NCI-H345 treated with DMSO at 0.1 percent for 48 hours (cell line): ENCODE measurements around the gene COL27A1.

ENCODE experiments used
- DNase-seq: peaks from one replicate; lab custom pipeline; 2025; ENCODE audit not compliant: unreplicated experiment; lab: John Stamatoyannopoulos, UW

COL27A1 gene

DNA sequence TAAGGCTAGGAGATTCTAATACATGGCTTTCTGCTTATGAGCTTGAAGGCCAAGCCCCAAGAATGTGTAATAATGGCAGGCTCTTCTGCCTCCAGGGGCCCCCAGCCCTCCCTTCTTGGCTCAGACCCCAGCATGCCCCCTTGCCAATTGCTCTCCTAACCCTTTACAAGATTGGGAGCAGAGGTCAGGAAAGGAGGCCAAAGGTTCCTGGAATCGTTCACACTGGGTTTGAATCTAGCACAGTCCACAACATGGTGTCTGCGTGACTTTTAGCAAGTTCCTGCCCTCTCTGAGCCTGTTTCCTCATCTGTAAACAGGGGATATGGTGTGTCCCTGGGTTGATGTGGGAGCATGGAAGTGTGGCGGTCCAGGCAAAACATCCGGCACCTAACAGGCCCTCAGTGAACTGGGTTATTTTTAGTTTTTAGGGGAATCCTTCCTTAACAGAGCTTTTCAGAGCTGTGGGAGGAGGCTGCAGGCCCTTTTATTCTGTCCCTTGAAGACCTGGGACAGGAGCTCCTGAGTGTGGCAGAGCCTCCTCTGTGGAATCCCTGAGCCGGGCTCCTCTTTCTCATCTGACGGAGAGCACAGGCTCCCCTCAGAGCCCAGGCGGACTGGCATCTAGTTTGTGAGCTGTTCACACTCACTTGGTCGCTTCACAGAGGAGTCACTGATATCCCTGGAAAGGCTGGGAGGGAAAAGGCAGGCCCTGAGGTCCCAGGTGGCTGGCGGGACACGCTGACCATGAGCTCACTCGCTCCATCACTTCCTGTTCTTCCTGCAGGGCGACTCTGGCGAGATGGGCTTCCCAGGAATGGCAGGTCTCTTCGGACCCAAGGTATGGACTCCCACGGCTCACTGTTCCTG lies 144.2 kb downstream of the COL27A1 start:
- DNase-seq, result no peak

DNA sequence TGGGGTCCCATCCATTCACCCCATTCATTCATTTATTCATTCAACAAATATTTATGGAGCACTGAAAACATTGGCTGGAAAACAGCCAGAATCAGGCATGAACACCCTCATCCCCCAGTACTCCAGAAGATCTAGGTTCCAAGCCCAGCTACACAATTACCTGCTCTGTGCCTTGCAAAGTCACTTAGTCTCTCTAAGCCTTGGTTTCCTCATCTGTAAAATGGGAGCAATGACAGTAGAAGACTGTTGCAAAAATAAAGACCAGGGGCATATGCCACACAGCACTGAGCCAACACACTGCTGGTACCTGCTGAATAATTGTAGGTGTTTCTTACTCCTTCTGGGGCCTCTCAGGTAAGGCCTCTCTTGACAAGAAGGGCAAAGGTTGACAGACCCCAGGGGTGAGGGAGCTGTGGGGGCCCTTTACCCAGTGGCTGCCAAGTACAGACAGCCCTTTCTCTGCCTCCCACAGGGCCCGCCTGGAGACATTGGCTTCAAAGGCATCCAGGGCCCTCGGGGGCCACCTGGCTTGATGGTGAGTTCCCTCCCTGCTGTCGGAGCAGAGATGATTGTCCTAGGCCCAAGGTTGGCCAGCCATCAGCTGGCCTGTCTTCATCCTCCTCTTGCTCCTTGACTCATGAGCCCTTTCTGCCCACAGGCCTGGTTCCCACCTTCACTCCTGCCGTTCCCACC lies 145.0 kb downstream of the COL27A1 start:
- DNase-seq, result no peak

DNA sequence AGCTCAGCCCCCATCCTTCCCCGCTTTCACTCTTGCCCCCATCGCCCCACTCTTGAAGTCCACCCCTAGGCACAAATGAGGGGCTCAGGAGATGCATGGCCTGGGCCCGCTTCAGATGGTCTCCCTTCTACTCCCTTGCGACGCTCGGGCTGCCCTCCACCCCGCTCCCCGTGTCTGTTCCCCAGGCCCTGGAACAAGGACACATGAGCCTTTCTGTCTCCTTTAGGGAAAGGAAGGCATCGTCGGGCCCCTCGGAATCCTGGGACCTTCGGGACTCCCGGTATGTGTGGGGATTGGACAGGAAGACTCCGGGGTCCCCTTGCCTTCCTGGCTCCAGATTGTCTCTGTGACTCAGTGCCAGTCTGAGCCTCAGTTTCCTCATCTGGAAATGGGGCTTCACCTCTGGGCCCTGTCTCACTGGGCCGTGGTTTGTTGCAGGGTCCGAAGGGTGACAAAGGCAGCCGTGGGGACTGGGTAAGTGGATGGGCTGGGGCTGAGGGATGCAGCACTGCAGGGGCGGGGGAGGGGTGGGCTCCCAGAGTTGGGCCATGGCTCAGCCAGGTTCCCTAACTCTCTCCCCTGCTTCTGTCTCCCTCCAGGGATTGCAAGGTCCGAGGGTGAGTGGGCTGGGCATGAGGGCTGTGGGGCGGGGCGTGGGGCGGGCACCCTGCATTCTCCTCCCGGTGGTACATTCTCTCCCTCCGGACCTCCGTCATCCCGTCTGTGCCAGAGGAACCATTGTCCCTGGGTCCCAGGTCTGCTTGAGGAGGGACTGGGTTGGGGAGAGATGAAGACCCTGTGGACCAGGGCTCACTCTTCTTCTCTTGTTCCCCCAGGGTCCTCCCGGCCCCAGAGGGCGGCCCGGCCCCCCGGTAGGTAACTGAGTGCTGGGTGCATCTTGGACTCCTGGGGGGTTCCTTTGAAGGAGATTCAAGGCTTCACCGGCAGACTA lies 145.8 kb downstream of the COL27A1 start:
- DNase-seq, result no peak

- no peak for DNase-seq
Measured at GRCh38 chr9:114301798-114302565, 146.6 kb downstream of the COL27A1 start.

DNA sequence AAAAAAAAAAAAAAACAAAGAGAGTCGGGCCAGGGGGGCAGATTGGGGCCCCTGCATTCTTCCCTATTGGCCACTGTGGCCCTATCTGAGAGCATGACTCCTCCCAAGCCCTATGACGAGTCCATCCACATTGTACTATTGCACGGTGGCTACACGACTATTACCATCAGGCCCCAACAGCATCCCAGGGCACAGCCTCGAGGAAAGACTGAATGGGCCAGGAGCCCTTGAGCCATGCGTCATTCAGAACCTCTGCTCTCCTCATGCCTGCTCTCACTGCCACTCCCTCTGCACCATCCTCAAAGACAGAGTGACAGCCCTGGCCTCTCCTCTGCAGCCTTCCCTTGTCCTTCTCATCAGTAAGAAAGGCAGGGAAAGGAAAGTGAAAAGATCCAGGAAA lies 147.4 kb downstream of the COL27A1 start:
- DNase-seq, result no peak

DNA sequence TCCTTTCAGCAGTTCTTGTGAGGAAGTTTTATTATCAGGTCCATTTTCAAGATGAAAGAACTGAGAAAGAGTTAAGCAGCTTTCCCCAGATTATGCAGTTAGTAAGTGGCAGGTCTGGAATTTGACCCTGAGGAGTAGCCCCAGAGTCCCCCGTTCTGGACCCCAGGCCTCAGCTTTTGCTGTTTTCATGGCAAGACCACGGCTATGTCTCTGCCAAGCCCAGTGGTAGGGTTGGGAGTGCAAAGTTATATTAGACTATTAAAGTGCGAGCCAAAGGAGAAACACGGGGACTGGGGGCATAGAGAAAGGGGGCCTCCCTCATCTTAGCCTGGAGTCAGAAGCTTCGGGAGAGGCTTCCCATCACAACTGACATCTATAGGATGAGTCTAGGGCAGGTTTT lies 148.2 kb downstream of the COL27A1 start:
- DNase-seq, result no peak

DNA sequence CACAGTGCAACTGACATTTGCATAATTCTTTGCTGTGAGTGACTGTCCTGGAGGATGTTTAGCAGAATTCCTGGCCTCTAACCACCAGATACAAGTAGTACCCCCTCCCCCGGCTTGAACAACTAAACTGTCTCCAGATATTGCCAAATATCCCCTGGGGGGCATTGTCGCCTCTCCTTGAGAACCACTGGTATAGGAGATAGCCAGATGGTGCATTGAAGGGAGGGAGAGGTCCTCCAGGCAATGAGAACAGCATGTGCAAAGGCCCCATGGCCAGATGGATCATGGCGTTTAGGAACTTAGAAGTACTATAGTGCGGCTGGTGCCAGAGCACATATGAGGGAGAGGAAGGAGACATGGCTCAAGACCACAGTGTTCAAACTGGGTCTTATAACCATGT lies 148.6 kb downstream of the COL27A1 start:
- no peak for DNase-seq

GRCh38 chr9:114304416-114305188 lies 149.3 kb downstream of the COL27A1 start:
- no peak for DNase-seq

DNA sequence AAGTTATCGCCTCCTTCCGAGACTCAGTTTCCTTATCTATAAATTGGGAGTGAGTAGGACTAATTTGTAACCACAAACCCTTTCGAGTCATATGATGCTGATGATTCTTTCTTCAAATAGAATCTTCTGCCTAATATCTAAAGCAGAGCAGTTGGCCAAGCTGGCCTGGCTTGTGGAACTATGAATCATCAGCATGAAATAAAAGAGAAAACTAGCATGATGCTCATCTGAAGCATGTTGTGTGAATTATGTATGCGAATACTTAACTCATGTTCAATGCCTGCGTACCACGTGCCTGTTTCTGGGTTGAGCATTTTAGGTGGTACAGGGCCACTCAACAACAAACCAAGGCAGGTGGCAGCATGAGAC lies 152.5 kb downstream of the COL27A1 start:
- no peak for DNase-seq

DNA sequence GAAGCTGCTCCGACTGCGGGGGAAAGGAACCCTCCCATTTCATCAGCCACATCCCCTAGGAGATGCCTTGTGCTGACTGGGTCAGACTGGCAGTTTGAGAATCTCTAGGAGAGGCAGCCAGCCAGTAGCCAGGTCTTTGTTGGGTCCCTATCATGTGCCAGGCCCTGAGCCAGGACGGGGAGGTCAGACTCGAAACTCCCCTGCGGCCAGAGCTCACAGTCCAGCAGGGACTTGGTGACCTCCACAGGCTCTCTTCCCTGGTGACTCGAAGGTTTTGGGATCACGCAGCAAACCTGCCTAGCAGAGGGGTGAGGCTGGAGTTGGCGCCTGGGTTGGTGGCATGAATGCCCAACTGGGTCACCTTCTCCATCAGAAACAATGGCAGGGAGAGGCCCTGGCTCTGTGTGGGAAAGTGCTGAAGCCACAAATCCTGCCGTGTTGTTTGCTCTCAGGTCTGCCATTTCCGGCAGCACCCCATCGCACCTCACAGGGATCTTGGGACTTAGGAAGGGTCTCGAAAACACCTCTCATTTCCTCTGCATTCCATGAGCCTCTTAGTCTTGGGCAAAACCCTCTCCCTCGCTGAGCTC lies 153.1 kb downstream of the COL27A1 start:
- no peak for DNase-seq

DNA sequence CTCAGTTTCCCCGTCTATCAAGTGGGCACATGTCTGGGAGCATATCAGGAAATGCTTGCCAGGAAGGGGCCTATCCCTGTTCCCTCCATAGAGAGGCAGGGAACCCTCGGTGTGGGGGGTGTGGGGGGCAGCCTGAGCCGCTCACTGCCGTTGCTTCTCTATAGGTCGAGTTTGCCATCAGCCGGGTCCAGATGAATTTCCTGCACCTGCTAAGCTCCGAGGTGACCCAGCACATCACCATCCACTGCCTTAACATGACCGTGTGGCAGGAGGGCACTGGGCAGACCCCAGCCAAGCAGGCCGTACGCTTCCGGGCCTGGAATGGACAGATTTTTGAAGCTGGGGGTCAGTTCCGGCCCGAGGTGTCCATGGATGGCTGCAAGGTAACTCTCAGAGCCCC lies 153.8 kb downstream of the COL27A1 start:
- DNase-seq, result no peak

GRCh38 chr9:114310471-114311450 lies 155.4 kb downstream of the COL27A1 start:
- no peak for DNase-seq

DNA sequence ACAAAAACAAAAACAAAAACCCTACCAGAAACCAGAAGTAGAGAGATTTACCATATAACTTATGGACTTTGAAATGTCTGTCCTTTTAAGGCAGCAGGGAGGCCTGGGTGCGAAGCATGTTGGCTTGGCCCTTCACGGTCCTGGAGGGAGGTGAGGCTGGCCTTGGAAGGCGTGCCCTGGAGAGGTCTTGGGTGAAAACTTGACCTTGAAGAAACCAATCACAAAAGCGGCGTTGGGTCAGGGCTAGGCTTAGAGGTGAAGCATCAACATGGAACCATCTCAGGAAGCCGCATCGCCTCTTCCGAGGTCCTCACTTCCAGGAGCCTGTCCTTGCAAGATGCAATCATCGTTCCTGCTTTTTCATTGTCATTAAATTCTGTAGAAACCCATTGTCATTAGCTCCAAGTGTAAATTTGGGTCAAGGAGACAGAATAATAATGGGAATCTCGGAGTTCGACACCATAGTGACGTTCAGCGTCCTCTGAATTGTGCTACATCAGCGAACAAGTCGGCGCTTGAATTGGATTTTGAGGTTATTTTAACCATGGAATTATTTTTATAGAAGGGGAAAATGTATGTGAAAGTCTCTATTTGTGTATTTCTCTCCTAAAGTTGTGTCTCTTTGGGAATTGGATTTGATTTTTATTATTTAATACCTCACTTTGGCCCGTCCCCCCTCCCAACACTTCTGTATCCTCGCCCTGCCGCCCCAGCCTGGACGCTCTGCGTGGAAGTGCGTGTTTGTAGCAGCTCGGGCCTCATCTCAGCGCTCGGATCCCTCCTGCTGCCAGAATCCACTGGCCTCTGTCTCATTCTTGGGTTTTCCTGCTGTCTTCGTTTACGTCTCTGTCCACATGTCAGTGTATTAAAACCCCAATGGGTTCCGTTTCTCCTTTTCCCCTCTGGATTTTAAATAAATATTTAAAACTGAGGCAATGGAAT lies 156.5 kb downstream of the COL27A1 start:
- no peak for DNase-seq

DNA sequence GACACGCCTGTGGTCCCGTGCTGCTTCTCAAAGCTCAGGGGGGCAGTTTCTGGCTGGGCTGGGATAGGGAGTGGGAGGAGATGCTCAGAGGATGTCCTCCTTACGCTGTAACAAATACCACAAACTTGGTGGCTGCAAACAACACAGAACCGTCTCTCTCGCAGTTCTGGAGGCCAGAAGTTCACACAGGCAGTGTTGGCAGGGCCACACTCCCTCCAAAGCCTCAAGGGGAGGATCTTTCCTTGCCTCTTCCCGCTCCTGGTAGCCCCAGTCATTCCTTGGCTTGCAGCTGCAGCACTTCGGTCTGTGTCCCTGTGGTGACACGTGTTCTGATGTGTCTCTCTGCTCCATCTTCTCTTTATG lies 157.2 kb downstream of the COL27A1 start:
- no peak for DNase-seq

DNA sequence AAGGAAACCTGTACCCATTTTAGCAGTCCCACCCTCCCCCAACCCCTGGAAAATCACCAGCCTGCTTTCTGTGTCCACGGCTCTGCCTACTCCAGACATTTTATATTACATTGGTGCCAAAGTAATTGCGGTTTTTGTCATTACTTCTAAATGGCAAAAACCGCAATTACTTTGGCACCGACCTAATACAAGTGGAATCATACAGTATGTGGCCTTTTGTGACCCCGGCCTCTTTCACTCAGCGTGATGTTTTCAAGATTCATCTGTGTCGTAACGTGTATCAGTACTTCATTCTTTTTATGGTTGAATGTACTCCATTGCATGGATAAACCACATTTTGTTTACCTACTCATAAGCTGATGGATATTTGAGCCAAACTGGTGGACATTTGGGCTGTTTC lies 157.8 kb downstream of the COL27A1 start:
- no peak for DNase-seq

- DNase-seq, result no peak
Measured at GRCh38 chr9:114314256-114314867, 159.0 kb downstream of the COL27A1 start.
